ENCODE measurements around the gene HNF1A. TPM values are rescaled to one million over a fixed set of nuclear protein-coding genes. Genes with fewer than 3 reads are reported as not detected.
"Not testable (repeated sequence)": the region's sequence is repeated elsewhere in the genome, so short reads cannot be mapped to it uniquely, and the experiment has no call there.

HNF1A gene
- total and polyA plus RNA-seq, 3 experiments from 2014 or later: not detected

DNA sequence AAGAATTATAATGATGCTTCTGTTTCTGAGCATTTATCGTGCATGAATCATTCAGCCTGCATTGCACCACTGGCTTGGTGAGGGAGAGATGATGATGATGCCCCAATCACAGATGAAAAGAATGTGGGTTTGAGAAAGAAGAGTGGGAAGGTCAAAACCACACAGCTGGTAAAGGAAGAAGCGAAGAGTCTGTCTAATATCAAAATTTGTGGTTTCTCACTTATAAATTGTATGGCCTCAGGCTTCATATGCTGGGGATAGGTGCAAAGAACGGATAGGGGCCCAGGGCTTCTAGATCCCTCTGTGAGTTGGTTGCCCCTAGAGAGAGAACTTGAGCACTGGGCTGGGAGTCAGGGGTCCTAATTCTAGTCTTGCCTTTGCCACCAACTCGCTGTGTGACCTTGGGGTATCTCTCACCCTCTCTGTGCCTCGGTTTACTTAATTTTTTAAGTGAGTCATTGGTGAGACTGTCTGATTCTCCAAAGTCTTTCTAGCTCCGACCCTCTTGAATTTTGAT, 58.5 kb downstream of the HNF1A start:
- DNase-seq: peak in 2 of 5 donors; percentile 58 to 62
- Histone ChIP-seq H3K9me3 (ENCODE audit: low read length) (no peaks in the 10 kb centered on the region), H3K36me3 (ENCODE audit: insufficient read depth, low read length) (no peaks in the 10 kb centered on the region), H3K4me3 (ENCODE audit: low read length) (peak overlapping the region; percentile 44), H3K27me3 (ENCODE audit: insufficient read depth, low read length, poor library complexity, severe bottlenecking) (no peaks in the 10 kb centered on the region), H3K27ac (ENCODE audit: low read depth, low read length) (peak overlapping the region; percentile 52), H3K4me1 (ENCODE audit: insufficient read depth, low read length) (peaks cover 60% of the 10 kb centered on the region)
- CTCF ChIA-PET: interaction anchor here (1.7 to 2.4 kb wide), 2 partner anchors 20 to 23 kb away, joined by 4 to 14 read pairs; partner anchors contain the start of gene C12orf43
- Mint-ChIP-seq H3K36me3 (peaks cover 0 to 38% (median 4%) of the 10 kb centered on the region in 3 donors), H3K4me1 (peaks cover 55 to 64% (median 57%) of the 10 kb centered on the region in 3 donors), H3K27ac (peak overlapping the region; percentile 74 to 99 (median 98)), H3K9me3 (no peaks in the 10 kb centered on the region), H3K27me3 (peaks cover 0 to 3% of the 10 kb centered on the region in 2 donors), H3K4me3 (peak overlapping the region; percentile 96 to 99 (median 98))
- POLR2A ChIA-PET: no interaction called here

DNA sequence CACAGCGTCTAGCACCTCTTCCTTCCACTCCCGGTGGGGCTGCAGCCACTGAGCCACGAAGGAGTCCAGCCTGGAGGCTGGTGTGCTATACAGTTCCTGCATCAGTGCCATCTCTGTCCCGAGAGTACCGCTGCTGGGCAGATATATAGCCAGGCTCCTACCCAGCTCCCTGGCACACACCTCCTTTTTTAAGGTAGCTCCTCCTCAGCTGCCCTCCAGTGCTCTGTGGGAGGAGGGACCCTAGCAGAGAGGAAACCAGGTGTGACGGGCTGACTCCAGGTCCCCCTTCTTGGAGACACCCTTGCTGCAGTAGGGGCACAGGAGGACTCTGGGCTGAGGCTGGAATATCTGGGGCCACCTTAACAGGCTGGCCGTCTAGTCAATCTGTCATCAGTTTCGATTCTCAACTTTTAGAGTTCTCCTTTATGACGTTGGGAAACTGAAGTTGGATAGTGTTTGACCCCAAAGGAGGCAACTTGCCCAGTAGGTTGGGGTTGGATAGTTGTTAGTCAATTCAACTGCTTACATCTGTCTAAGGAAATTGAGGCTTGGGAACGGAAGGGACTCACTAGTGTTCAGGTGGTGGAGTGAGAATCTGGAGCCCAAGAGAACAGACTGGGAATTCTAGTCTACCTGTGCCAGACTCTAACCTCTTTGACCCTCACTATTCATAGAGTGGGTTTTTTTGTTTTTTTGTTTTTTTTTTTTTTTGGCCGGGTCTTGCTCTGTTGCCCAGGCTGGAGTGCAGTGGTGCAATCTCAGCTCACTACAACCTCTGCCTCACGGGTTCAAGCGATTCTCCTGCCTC, 60.7 kb downstream of the HNF1A start, which contains the start of gene OASL:
Gene OASL, minus strand, starts transcription at position 386 of the 808 bp plus-strand sequence. Its CDS starts 275 bp downstream, at position 111.
- ChIA-PET CTCF (interaction anchor here (1.2 to 1.6 kb wide), 4 partner anchors 12 to 54 kb away, joined by 3 to 6 read pairs (median 4); no protein-coding TSS in a partner anchor), POLR2A (interaction anchor here (0.6 to 1.0 kb wide), 2 partner anchors 25 to 564 kb away, joined by 3 to 4 read pairs; no protein-coding TSS in a partner anchor)
- H3K4me1 ChIP-seq (ENCODE audit: insufficient read depth, low read length): peaks cover 44% of the 10 kb centered on the region
- H3K4me3 ChIP-seq (ENCODE audit: low read length): peak within 1 kb of the TSS; percentile 92
- peak within 1 kb of the TSS; percentile 75 for H3K27ac ChIP-seq (ENCODE audit: low read depth, low read length)
- Mint-ChIP-seq H3K4me3 (peak within 1 kb of the TSS; percentile 96 to 99 (median 98)), H3K9me3 (no peaks in the 10 kb centered on the region), H3K27ac (peak within 1 kb of the TSS; percentile 89 to 99 (median 98)), H3K4me1 (peaks cover 40 to 47% (median 45%) of the 10 kb centered on the region in 3 donors), H3K36me3 (peaks cover 0 to 21% (median 2%) of the 10 kb centered on the region in 3 donors), H3K27me3 (peaks cover 0 to 3% of the 10 kb centered on the region in 2 donors)
- H3K27me3 ChIP-seq (ENCODE audit: insufficient read depth, low read length, poor library complexity, severe bottlenecking): no peaks in the 10 kb centered on the region
- no peaks in the 10 kb centered on the region for H3K9me3 ChIP-seq (ENCODE audit: low read length)
- DNase-seq: peak; percentile 52 to 75 (median 61)
- no peaks in the 10 kb centered on the region for H3K36me3 ChIP-seq (ENCODE audit: insufficient read depth, low read length)

DNA sequence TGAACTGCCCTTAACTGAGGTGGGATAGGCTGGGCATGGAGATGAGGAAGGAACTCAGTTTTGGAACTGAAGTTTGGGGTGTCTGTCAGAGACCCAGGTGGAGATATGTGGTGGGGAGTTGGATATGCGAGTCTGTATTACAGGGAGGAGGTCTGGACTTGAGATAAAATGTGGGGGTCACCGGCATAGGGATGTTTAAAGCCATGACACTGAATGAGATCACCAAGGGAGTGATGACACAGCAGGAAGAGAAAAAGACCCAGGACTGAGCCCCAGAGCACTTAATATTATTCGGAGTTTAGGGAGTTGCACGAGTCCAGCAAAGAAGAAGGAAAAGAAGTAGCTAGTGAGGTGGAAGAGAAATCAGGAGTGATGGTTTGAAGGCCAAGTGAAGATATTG, 64.7 kb downstream of the HNF1A start:
- Histone ChIP-seq H3K9me3 (ENCODE audit: low read length) (no peaks in the 10 kb centered on the region), H3K27me3 (ENCODE audit: insufficient read depth, low read length, poor library complexity, severe bottlenecking) (no peaks in the 10 kb centered on the region), H3K27ac (ENCODE audit: low read depth, low read length) (no peak overlapping the region), H3K4me3 (ENCODE audit: low read length) (no peak overlapping the region), H3K36me3 (ENCODE audit: insufficient read depth, low read length) (no peaks in the 10 kb centered on the region), H3K4me1 (ENCODE audit: insufficient read depth, low read length) (peaks cover 4% of the 10 kb centered on the region)
- H3K27me3 Mint-ChIP-seq: peaks cover 0 to 3% of the 10 kb centered on the region in 2 donors
- H3K4me1 Mint-ChIP-seq: peaks cover 13 to 16% (median 16%) of the 10 kb centered on the region in 3 donors
- peak overlapping the region in 1 of 8 donors; percentile 51 for H3K27ac Mint-ChIP-seq
- no peak overlapping the region for H3K4me3 Mint-ChIP-seq
- no peaks in the 10 kb centered on the region for H3K9me3 Mint-ChIP-seq
- ChIA-PET POLR2A (no interaction called here), CTCF (no interaction called here)
- DNase-seq: no peak
- H3K36me3 Mint-ChIP-seq: peaks cover 0 to 12% (median 2%) of the 10 kb centered on the region in 3 donors

DNA sequence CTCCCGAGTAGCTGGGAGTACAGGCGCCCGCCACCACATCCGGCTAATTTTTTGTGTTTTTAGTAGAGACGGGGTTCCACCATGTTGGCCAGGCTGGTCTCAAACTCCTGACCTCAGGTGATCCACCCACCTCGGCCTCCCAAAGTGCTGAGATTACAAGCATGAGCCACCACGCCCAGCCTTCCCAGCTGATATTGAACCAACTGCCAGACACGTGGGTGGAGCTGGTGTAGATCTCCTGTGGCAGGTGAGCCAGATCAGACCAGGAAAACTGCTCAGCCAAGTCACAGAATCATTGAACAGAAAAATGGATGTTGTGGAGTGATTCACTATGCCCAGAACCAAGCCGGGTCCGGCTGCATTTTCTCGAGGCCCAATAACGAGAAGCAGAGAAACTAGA, 69.1 kb downstream of the HNF1A start:
- H3K27ac ChIP-seq (ENCODE audit: low read depth, low read length); DNase-seq; H3K36me3 ChIP-seq (ENCODE audit: insufficient read depth, low read length); H3K9me3 Mint-ChIP-seq; H3K36me3 Mint-ChIP-seq; H3K4me3 ChIP-seq (ENCODE audit: low read length); POLR2A ChIA-PET; H3K4me1 Mint-ChIP-seq; H3K27me3 Mint-ChIP-seq; H3K27me3 ChIP-seq (ENCODE audit: insufficient read depth, low read length, poor library complexity, severe bottlenecking); H3K4me1 ChIP-seq (ENCODE audit: insufficient read depth, low read length); H3K9me3 ChIP-seq (ENCODE audit: low read length): not testable (repeated sequence)
- CTCF ChIA-PET: interaction anchor here (1.5 kb wide), 1 partner anchor 39 kb away, joined by 3 read pairs; no protein-coding TSS in a partner anchor
- Mint-ChIP-seq H3K27ac (peak overlapping the region in 1 of 8 donors; percentile 75), H3K4me3 (peak overlapping the region in 1 of 7 donors; percentile 25)

DNA sequence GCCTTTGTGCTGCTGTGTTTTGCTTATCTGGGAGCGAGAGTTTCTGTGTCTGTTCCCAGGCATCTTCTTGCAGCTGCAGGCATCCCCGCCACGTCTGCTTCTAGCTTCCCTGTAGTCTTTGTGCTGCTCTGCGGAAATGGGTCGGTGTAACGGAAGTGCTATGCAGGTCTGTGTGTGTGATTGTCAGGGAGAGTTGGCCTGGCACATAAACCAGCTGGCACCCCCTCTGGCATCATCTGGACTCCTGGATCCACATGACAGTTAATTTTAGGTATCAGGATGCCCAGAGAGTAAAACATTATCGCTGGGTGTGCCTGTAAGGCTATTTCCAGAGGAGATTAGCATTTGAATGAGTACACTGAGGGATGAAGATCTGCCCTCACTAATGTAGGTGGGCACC, 70.1 kb downstream of the HNF1A start:
- DNase-seq: no peak
- POLR2A ChIA-PET: interaction anchor here (0.6 to 1.1 kb wide), 3 partner anchors 11 to 401 kb away, joined by 3 to 6 read pairs (median 3); no protein-coding TSS in a partner anchor
- H3K27me3 ChIP-seq (ENCODE audit: insufficient read depth, low read length, poor library complexity, severe bottlenecking): no peaks in the 10 kb centered on the region
- H3K27me3 Mint-ChIP-seq: peaks cover 0 to 2% of the 10 kb centered on the region in 2 donors
- H3K4me3 Mint-ChIP-seq: peak overlapping the region in 6 of 7 donors; percentile 23 to 79 (median 76)
- H3K9me3 ChIP-seq (ENCODE audit: low read length): no peaks in the 10 kb centered on the region
- H3K36me3 Mint-ChIP-seq: no peaks in the 10 kb centered on the region
- H3K4me1 Mint-ChIP-seq: peaks cover 4 to 10% (median 5%) of the 10 kb centered on the region in 3 donors
- no peaks in the 10 kb centered on the region for H3K9me3 Mint-ChIP-seq
- H3K36me3 ChIP-seq (ENCODE audit: insufficient read depth, low read length): no peaks in the 10 kb centered on the region
- H3K4me3 ChIP-seq (ENCODE audit: low read length): no peak overlapping the region
- no peaks in the 10 kb centered on the region for H3K4me1 ChIP-seq (ENCODE audit: insufficient read depth, low read length)
- CTCF ChIA-PET: interaction anchor here (0.7 to 1.5 kb wide), 4 partner anchors 11 to 44 kb away, joined by 3 to 7 read pairs (median 3); no protein-coding TSS in a partner anchor
- H3K27ac Mint-ChIP-seq: peak overlapping the region in 4 of 8 donors; percentile 48 to 91 (median 86)
- H3K27ac ChIP-seq (ENCODE audit: low read depth, low read length): no peak overlapping the region

DNA sequence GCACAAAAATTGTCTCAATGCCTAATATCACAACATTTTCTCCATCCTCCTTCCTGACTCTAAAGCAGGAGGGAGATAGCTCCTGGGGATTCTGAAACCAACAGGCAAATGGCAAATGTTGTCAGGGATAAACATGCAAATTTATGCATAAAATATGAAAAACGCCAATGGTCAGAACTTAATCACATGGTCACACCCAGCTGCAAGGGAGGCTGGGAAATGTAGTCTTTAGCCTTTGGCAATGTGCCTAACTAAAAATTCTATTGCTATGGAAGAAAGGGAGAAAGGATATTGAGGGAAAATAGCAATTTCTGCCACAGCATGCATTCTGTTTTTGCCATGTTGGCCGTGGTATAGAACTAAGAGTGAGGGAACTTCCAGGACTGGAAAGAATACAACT, 72.4 kb downstream of the HNF1A start:
- ChIA-PET CTCF (interaction anchor here (1.1 to 3.3 kb wide), 3 partner anchors 10 to 59 kb away, joined by 4 to 24 read pairs (median 6); partner anchors contain the start of gene OASL), POLR2A (interaction anchor here (0.6 kb wide), 1 partner anchor 9 kb away, joined by 4 read pairs; no protein-coding TSS in a partner anchor)
- no peak overlapping the region for H3K4me3 ChIP-seq (ENCODE audit: low read length)
- H3K27ac ChIP-seq (ENCODE audit: low read depth, low read length): no peak overlapping the region
- Mint-ChIP-seq H3K4me3 (no peak overlapping the region), H3K36me3 (no peaks in the 10 kb centered on the region), H3K9me3 (no peaks in the 10 kb centered on the region), H3K4me1 (peaks cover 1 to 7% (median 5%) of the 10 kb centered on the region in 3 donors), H3K27ac (peak overlapping the region in 1 of 8 donors; percentile 25), H3K27me3 (peaks cover 0 to 2% of the 10 kb centered on the region in 2 donors)
- H3K36me3 ChIP-seq (ENCODE audit: insufficient read depth, low read length): no peaks in the 10 kb centered on the region
- H3K9me3 ChIP-seq (ENCODE audit: low read length): no peaks in the 10 kb centered on the region
- H3K27me3 ChIP-seq (ENCODE audit: insufficient read depth, low read length, poor library complexity, severe bottlenecking): no peaks in the 10 kb centered on the region
- no peaks in the 10 kb centered on the region for H3K4me1 ChIP-seq (ENCODE audit: insufficient read depth, low read length)
- DNase-seq: no peak
